RWPE2 (cell line): ENCODE results near the gene SFXN2.

ENCODE experiments used
- ATAC-seq: fragments of 200-7000 bp; cut with Tn5 transposase; 3 replicates; pipeline ENCODE4 v1.9.1; 2021; ENCODE audit warnings: low read depth
- DNase-seq: peaks from one replicate; pipeline ENCODE4 v3.0.0-alpha.2; 2020; ENCODE audit warnings: low spot score
- H3K27ac ChIP-seq: fragments of 450-650 bp; 2 replicates; pipeline ENCODE4 v1.5.1; 2017; ENCODE audit warnings: mild to moderate bottlenecking; ENCODE audit not compliant: poor library complexity, severe bottlenecking
- H3K27me3 ChIP-seq: fragments of 250-450 bp; sonication (Bioruptor Pico); 2 replicates; pipeline ENCODE4 v1.5.1; 2021; ENCODE audit warnings: mild to moderate bottlenecking, moderate library complexity; ENCODE audit not compliant: insufficient read depth, poor library complexity, severe bottlenecking
- H3K36me3 ChIP-seq: fragments of 250-450 bp; sonication (Bioruptor Pico); 2 replicates; pipeline ENCODE4 v1.5.1; 2020; ENCODE audit warnings: low read depth, mild to moderate bottlenecking, moderate library complexity
- H3K4me1 ChIP-seq: fragments of 250-450 bp; sonication (Bioruptor Pico); 2 replicates; pipeline ENCODE4 v1.5.1; 2021; ENCODE audit warnings: mild to moderate bottlenecking, moderate library complexity; ENCODE audit not compliant: insufficient read depth, poor library complexity, severe bottlenecking
- H3K4me3 ChIP-seq: fragments of 250-450 bp; sonication (Bioruptor Pico); 2 replicates; pipeline ENCODE4 v1.5.1; 2021; ENCODE audit warnings: mild to moderate bottlenecking, moderate library complexity; ENCODE audit not compliant: severe bottlenecking
- H3K9me3 ChIP-seq: fragments of 250-450 bp; sonication (Bioruptor Pico); 2 replicates; pipeline ENCODE4 v1.5.1; 2021; ENCODE audit warnings: mild to moderate bottlenecking, moderate library complexity; ENCODE audit not compliant: severe bottlenecking
- CTCF ChIP-seq: fragments of 450-650 bp; IDR thresholded peaks from one replicate; pipeline ENCODE4 v1.5.1; 2017; ENCODE audit warnings: mild to moderate bottlenecking, moderate library complexity; ENCODE audit not compliant: poor library complexity, severe bottlenecking

SFXN2 gene

GRCh38 chr10:102764470-102765161 lies 50.2 kb downstream of the SFXN2 start:
- ATAC-seq (peak; percentile 85), DNase-seq (no peak)
- no peak for TF ChIP-seq CTCF
- H3K27ac ChIP-seq, result peak overlapping the region; percentile 67
- H3K36me3 ChIP-seq, result no peaks in the 10 kb centered on the region
- H3K4me3 ChIP-seq, result no peak overlapping the region
- H3K4me1 ChIP-seq, result peaks cover 27% of the 10 kb centered on the region
- H3K9me3 ChIP-seq, result no peaks in the 10 kb centered on the region
- no peaks in the 10 kb centered on the region for H3K27me3 ChIP-seq

GRCh38 chr10:102765336-102765735 lies 50.9 kb downstream of the SFXN2 start:
- no peak for ATAC-seq
- Histone ChIP-seq H3K9me3 (no peaks in the 10 kb centered on the region), H3K4me1 (peaks cover 34% of the 10 kb centered on the region), H3K36me3 (no peaks in the 10 kb centered on the region), H3K27me3 (no peaks in the 10 kb centered on the region), H3K4me3 (no peak overlapping the region), H3K27ac (peak overlapping the region; percentile 67)
- DNase-seq, result no peak
- TF ChIP-seq CTCF, result no peak

GRCh38 chr10:102767428-102768160 lies 53.2 kb downstream of the SFXN2 start:
- no peaks in the 10 kb centered on the region for H3K36me3 ChIP-seq
- no peaks in the 10 kb centered on the region for H3K27me3 ChIP-seq
- no peak for TF ChIP-seq CTCF
- no peak for ATAC-seq
- no peak overlapping the region for H3K4me3 ChIP-seq
- DNase-seq, result no peak
- H3K4me1 ChIP-seq, result peaks cover 45% of the 10 kb centered on the region
- H3K9me3 ChIP-seq, result no peaks in the 10 kb centered on the region
- H3K27ac ChIP-seq, result no peak overlapping the region

GRCh38 chr10:102769375-102770107 lies 55.1 kb downstream of the SFXN2 start:
- Histone ChIP-seq H3K27ac (peak overlapping the region; percentile 71), H3K4me3 (no peak overlapping the region), H3K4me1 (peaks cover 47% of the 10 kb centered on the region), H3K36me3 (no peaks in the 10 kb centered on the region), H3K27me3 (no peaks in the 10 kb centered on the region), H3K9me3 (no peaks in the 10 kb centered on the region)
- peak; percentile 83 for ATAC-seq
- TF ChIP-seq CTCF, result no peak
- no peak for DNase-seq
